Adipose tissue (tissue), 3 donors: ENCODE results near the gene LMNTD1. TPM values are rescaled to one million over a fixed set of nuclear protein-coding genes. Genes with fewer than 3 reads are reported as not detected.

Experiments used
- H3K27ac ChIP-seq: one replicate; pipeline ENCODE4 v1.5.1; 2013; ENCODE audit warnings: low read depth, low read length
- WGBS, 3 donors: extraction: QIAGEN DNeasy Blood & Tissue Kit; methylation state at CpG; one replicate each; pipeline ENCODE4 v1.1.7; 2013; 5-methylcytosine and 5-hydroxymethylcytosine counted together
- polyA plus RNA-seq, 3 donors: library from polyadenylated mRNA; stranded (reverse); fragments of 200-250 nt; gene quantifications; one replicate each; pipeline ENCODE4 v1.2.3, GENCODE V29; 2013
- donor health status: healthy with polysubstance abuse.
- donor health status: Bipolar disorder and iron deficiency.
- donor health status: healthy.

Gene LMNTD1
- polyA plus RNA-seq, 3 donors, result 0.28 to 1.1 TPM; not detected in 1

GRCh38 chr12:25558586-25558985 lies 5.5 kb upstream of the LMNTD1 start:
- no peak overlapping the region for H3K27ac ChIP-seq
- WGBS, 3 donors, result 91 to 93% (median 91%) methylated on average over 7 of the region's 7 CpGs

DNA sequence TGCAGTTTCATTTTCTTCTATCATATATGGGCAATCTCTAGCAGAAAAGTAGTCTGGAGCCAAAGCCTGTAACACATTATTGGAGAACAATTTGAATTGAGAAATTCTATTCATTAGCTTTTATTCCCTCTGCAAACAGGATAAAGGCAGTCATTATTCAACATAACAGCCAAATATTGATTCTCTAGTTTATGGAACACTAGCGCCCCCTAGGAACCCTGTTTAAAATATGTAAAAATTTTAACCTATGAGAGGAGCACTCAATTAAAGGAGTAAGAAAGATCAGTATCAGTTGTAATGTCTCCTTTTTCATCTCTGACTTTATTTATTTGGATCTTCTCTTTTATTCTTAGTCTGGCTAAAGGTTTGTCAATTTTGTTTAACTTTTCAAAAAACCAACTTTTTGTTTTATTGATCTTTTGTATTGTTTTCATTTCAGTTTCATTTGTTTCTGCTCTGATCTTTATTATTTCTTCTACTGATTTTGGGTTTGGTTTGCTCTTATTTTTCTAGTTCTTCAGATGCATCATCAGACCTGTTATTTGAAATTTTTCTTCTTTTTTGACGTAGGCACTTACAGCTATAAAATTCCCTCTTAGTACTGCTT lies 4.8 kb upstream of the LMNTD1 start:
- WGBS, 3 donors, result 25 to 58% (median 48%) methylated on average over 2 of the region's 2 CpGs
- H3K27ac ChIP-seq, result no peak overlapping the region

GRCh38 chr12:25556153-25556552 lies 3.1 kb upstream of the LMNTD1 start:
- no peak overlapping the region for H3K27ac ChIP-seq
- 84 to 97% (median 86%) methylated on average over 6 of the region's 6 CpGs for WGBS, 3 donors

- 81 to 86% (median 82%) methylated on average over 3 of the region's 3 CpGs for WGBS, 3 donors
- H3K27ac ChIP-seq, result no peak overlapping the region
Measured at GRCh38 chr12:25552681-25553080, 402 bp downstream of the LMNTD1 start.

DNA sequence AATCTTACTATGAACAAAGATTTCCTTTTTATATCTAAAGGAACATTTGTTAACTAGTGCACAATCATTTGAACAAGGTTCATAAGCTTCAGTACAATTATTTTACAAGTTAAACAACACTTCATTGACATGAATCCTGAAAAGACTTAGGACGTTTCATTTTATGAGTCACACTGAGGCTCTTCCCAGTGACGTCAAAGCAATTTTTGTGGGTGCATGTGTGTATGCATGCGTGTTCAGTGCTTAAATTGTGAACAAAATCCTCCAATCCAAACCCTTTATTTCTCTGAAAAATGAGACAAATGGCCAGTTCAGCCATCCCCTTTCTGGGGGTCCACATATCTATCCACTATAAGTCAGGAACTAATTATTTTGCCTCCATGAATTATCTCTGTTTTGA lies 2.9 kb downstream of the LMNTD1 start:
- 76 to 86% (median 83%) methylated on average over 3 of the region's 3 CpGs for WGBS, 3 donors
- no peak overlapping the region for H3K27ac ChIP-seq

GRCh38 chr12:25549120-25549519 lies 4.0 kb downstream of the LMNTD1 start:
- no peak overlapping the region for H3K27ac ChIP-seq

DNA sequence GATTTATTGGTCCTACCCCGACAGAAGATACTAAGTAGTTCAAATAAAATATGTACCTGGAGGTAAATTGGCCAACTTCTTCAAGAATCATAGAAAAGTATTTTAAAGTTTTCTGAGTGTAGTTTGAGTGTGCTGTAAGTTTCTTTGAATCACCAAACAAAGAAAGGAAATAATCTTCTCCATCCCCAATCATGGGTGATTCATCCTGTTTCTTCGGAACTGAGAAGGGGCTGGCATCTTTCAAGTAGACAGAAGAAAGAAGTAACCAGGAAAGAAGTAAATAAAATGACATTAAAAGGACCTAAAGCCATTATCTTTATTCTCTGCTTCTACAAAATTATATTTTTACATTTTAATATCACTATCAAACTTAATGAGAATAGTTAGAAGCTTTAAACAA lies 6.8 kb downstream of the LMNTD1 start:
- no peak overlapping the region for H3K27ac ChIP-seq
- 78 to 80% (median 80%) methylated on average over 2 of the region's 2 CpGs for WGBS, 3 donors

DNA sequence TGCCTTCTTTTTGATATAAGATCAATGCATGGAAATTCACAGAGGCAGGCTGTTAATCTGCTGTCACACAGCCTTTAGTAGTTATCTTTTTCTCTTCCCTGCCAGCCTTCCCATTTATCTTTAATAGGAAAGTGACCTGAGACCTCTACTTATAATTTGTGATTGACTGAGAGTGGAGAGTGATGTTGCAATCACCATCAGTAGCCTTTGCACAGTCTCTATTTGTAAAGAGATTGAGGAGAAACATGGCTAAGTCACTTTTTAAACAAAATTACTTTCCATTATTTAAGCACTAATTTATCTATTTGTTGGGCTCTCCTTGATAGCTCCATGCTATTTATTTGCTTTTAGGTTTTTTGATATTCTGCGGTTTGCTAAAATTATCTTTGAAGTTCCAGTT lies 19.9 kb downstream of the LMNTD1 start:
- no peak overlapping the region for H3K27ac ChIP-seq
- 93 to 98% (median 94%) methylated on average over 1 of the region's 1 CpG for WGBS, 3 donors

DNA sequence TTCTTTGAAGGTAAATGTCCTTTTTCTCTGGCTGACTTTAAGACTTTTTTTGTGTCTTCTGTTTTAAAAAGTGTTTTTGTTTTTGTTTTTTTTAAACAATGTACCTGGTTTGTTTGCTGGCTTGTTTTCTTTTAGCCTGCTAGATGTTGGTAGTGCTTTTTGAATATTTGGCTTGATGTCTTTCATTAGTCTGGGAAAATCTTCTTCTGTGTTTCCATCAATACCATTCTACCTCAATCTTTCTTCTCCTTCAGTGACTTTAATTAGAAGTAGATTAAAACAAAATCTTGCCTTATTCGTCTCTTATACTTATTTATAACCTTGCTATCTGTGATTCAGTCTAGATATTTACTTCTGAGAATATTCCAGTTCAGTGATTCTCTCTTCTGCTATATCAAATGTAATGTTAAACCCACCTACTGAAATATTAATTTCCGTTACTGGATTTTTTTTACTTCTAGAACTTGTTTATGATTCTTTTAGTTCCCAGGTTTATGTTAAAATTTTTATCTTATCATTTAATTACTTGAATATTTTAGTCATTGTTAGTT lies 21.5 kb downstream of the LMNTD1 start:
- 47 to 50% (median 48%) methylated on average over 2 of the region's 2 CpGs for WGBS, 3 donors
- no peak overlapping the region for H3K27ac ChIP-seq

- H3K27ac ChIP-seq, result no peak overlapping the region
Measured at GRCh38 chr12:25529738-25530137, 23.3 kb downstream of the LMNTD1 start.

DNA sequence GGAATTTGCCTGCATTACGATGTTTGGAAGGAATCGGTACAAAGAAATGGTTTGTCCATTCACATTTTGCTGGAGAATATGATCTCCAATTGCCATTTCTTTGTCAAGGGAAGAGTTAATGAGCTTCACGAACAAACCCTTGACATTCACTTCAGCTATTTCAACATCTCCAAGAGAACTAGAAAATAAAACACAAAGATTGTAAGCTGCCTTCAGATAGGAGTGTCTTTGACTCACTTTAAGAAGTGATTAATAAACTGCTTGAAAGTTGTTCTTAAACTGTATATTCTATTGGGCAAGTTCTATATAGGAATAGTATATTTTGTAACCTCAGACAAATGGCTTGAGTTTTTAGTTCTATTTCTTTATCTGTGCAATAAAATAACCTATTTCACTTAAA lies 26.3 kb downstream of the LMNTD1 start:
- no peak overlapping the region for H3K27ac ChIP-seq
- WGBS, 3 donors, result 67 to 83% (median 78%) methylated on average over 3 of the region's 3 CpGs

DNA sequence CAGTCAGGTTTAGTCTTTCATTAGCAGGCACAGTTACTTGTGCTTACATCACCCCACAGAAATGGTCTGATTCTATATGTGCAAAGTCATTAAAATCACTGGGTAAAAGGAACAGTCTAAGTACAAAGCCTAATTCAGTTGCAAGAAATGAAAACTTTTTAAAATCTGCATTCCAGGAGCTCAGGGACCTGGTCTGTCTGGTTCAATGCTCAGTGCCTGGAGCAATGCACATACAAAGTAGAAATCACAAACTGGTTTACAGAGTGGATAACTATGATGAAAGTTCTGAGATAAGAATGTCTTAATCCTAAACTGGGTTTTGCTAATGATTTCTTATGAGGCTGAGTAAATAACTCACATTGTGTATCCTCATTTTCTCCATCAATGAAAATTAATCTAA lies 28.7 kb downstream of the LMNTD1 start:
- H3K27ac ChIP-seq, result no peak overlapping the region

DNA sequence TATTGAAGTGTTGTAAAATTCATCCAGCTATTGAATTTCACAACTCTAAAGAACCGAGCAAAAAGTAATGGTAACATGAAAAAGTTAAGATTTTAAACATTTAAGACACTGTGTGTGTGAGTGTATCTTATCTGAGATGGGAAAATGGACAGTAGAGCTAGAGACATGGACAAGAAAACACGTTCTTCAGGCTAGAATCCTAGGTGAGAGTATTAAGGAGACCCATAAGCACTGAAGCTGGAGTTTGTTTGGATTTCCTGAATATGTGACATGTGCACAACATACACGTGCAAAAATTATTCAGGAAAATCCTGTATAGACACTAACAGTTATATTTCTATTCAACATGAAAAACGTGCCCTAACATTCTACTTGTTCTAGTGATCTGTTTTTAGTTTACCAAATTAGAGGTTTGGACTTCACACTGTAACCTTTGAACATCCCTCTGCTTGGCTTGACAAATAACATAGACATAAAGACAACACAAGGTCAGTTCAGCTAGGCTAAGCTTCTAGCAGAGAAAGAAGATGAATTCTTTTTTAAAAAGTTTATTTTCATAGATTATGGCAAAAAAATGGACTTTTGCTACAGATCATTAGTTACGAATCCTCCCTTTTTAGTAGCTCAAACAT lies 31.3 kb downstream of the LMNTD1 start:
- H3K27ac ChIP-seq, result no peak overlapping the region
- WGBS, 3 donors, result 47 to 73% (median 72%) methylated on average over 5 of the region's 5 CpGs

DNA sequence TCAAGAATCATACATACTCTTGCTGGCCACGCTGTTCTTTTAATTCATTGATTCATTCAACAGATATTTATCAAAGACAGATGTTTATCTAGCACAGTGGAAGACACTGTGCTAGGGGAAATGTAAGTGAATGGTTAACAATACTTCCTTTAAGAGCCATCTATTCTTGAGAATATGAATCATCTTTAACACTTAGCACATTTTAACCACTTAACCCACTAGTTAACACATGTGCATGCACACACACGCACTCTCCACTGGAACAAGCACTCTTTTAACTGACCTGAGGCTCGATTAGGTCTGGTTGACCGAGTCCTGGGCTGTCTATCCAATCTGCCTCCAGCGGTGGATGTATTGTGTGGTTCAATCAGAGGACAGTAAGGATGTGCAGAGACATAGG lies 34.6 kb downstream of the LMNTD1 start:
- H3K27ac ChIP-seq, result no peak overlapping the region
- 74 to 77% (median 75%) methylated on average over 5 of the region's 5 CpGs for WGBS, 3 donors

- 84 to 100% (median 92%) methylated on average over 1 of the region's 1 CpG for WGBS, 3 donors
- no peak overlapping the region for H3K27ac ChIP-seq
Measured at GRCh38 chr12:25504744-25505143, 48.3 kb downstream of the LMNTD1 start.

GRCh38 chr12:25503666-25504065 lies 49.4 kb downstream of the LMNTD1 start:
- no peak overlapping the region for H3K27ac ChIP-seq

GRCh38 chr12:25502596-25502995 lies 50.5 kb downstream of the LMNTD1 start:
- 61 to 98% (median 88%) methylated on average over 1 of the region's 1 CpG for WGBS, 3 donors
- no peak overlapping the region for H3K27ac ChIP-seq

GRCh38 chr12:25502118-25502517 lies 51.0 kb downstream of the LMNTD1 start:
- H3K27ac ChIP-seq, result no peak overlapping the region
- 79 to 91% (median 85%) methylated on average over 3 of the region's 3 CpGs for WGBS, 3 donors

- 38 to 74% (median 71%) methylated on average over 1 of the region's 1 CpG for WGBS, 3 donors
- H3K27ac ChIP-seq, result no peak overlapping the region
Measured at GRCh38 chr12:25501549-25501948, 51.5 kb downstream of the LMNTD1 start.

DNA sequence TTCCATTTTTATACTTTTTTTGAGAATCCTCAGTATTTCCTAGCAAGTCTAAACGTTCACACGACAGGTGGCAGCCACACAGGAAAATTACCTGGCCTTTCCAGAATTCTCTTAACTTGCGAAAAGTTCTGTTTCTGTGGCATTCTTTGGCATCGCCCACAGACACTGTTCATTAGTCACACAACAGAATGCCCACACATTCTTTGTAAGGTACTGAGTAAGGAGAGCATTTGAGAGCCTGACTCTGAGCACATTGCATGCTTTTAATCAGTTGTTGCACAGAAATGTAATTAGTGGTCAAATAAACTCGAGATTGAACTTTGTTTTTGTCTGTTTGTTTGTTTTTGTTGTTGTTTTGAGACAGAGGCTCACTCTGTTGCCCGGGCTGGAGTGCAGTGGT lies 52.4 kb downstream of the LMNTD1 start:
- WGBS, 3 donors, result 72 to 79% (median 77%) methylated on average over 6 of the region's 6 CpGs
- no peak overlapping the region for H3K27ac ChIP-seq
